ENCODE results near the gene C2CD2. TPM values are rescaled to one million over a fixed set of nuclear protein-coding genes. Genes with fewer than 3 reads are reported as not detected.
"Not testable (repeated sequence)": the region's sequence is repeated elsewhere in the genome, so short reads cannot be mapped to it uniquely, and the experiment has no call there.

C2CD2 gene
- total RNA-seq = 1 to 10 TPM; 6.8 to 7.3 TPM

DNA sequence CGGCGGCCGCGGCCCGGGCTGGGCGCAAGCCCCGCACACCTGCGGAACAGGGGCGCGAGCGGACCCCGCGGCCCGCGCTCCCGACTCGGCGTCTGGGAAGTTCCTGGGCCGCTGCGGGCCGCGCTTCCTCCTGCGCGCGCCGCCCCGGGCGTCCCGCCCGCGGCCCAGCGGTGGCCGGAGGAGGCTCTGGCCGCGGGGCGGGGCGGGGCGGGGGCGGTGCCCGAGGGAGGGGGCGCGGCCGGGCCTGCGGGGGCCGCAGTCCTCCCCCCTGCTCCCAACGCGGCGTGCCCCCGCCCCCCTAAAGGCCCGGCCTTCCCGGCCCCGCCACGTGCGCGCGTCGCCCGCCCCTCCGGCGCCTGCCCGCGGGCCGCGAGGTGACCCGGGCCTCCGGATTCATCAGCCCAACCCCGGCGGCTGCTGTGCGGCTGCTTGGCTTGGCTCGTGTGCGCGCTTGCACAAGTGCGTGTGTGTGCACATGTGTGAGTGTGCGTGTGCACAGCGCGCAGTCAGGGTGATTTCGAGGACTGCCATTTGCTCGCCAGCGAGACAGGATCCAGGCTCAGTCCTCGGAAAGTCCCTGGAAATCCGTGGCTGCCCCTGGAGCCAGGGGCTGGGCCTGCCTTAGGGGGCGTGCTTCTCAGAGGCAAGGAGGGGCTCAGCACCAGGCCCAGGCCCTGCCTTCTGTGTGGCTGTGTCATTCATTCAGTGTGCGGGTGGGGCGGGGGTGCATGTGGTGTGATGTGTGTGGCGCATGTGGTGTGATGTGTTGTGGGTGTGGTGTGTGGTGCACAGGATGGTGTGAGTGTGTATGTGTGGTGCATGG, at the start of gene C2CD2:
C2CD2 (minus strand) TSS at position 188 of the 823 bp plus-strand sequence. CDS start 370 bp downstream, outside the sequence.
- intact Hi-C loops (cut with DNase I, micrococcal nuclease) = no loop called here
- Mint-ChIP-seq H3K4me3 (peak within 1 kb of the TSS; percentile 38), H3K9me3 (ENCODE audit: low read depth) (no peaks in the 10 kb centered on the region), H3K36me3 (ENCODE audit: low read depth) (no peaks in the 10 kb centered on the region), H3K27ac (peak within 1 kb of the TSS; percentile 53), H3K4me1 (peaks cover 17% of the 10 kb centered on the region), H3K27me3 (peaks cover 16% of the 10 kb centered on the region)
- ATAC-seq (peak; percentile 52), DNase-seq (peak; percentile 39)
- CTCF ChIA-PET = no interaction called here
- POLR2A ChIA-PET = no interaction called here

DNA sequence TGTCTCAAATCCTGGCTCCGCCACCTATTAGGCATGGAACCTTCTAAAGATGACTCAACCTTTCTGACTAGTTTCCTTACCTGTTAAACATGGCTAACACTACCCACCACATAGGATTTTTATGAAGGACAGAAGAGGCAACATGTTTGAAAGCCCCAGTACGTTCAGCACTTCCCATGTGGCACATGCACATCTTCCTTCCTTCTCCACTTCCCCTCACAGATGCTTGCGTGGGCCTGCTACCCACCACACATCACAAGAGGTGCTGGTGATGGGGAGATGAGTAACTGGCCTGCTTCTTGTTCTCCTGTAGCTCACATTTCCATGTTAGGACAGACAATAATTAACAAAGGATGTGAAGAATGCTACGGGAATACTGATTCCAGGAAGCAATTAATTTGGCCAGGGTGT, 49.2 kb upstream of the C2CD2 start:
- POLR2A ChIA-PET = interaction anchor here (0.7 to 1.5 kb wide), 5 partner anchors 10 to 157 kb away, joined by 3 to 6 read pairs (median 5); no protein-coding TSS in a partner anchor
- H3K4me1 Mint-ChIP-seq = peaks cover 67% of the 10 kb centered on the region
- peak; percentile 51 for DNase-seq

GRCh38 chr21:42002421-42002958, 48.7 kb upstream of the C2CD2 start:
- no peaks in the 10 kb centered on the region for H3K27me3 Mint-ChIP-seq
- peak; percentile 92 for ATAC-seq
- H3K4me1 Mint-ChIP-seq = peaks cover 61% of the 10 kb centered on the region
- peak overlapping the region; percentile 93 for H3K27ac Mint-ChIP-seq
- intact Hi-C loops (cut with DNase I, micrococcal nuclease) = loop anchor here (1.0 to 10.0 kb wide), 15 partner anchors 8 to 640 kb away; partner anchors contain the start of genes ZBTB21 (in 2 of the 2), MX2 (in 1 of the 2) and RSPH1 (in 1 of the 2)
- H3K9me3 Mint-ChIP-seq (ENCODE audit: low read depth) = no peaks in the 10 kb centered on the region
- POLR2A ChIA-PET = interaction anchor here (0.6 to 1.5 kb wide), 8 partner anchors 9 to 231 kb away, joined by 3 to 6 read pairs (median 4); no protein-coding TSS in a partner anchor
- peaks cover 57% of the 10 kb centered on the region for H3K36me3 Mint-ChIP-seq (ENCODE audit: low read depth)
- CTCF ChIA-PET = interaction anchor here (0.6 to 1.3 kb wide), 6 partner anchors 16 to 272 kb away, joined by 3 to 9 read pairs (median 3); no protein-coding TSS in a partner anchor
- peak; percentile 90 for DNase-seq
- peak overlapping the region; percentile 52 for H3K4me3 Mint-ChIP-seq

More for the DNA sequence above, 49.2 kb upstream of the C2CD2 start:
- Mint-ChIP-seq H3K9me3 (ENCODE audit: low read depth) (no peaks in the 10 kb centered on the region), H3K4me3 (peak overlapping the region; percentile 52), H3K36me3 (ENCODE audit: low read depth) (peaks cover 57% of the 10 kb centered on the region), H3K27ac (peak overlapping the region; percentile 93), H3K27me3 (no peaks in the 10 kb centered on the region)
- CTCF ChIA-PET = interaction anchor here (0.6 to 1.3 kb wide), 4 partner anchors 15 to 271 kb away, joined by 3 to 9 read pairs (median 3); no protein-coding TSS in a partner anchor
- intact Hi-C loops (cut with DNase I, micrococcal nuclease) = loop anchor here (2.0 to 10.0 kb wide), 9 partner anchors 46 to 640 kb away; partner anchors contain the start of genes MX2 (in 1 of the 2) and RSPH1 (in 1 of the 2)
- peak; percentile 50 for ATAC-seq

- Mint-ChIP-seq H3K27ac (peak overlapping the region; percentile 93), H3K36me3 (ENCODE audit: low read depth) (peaks cover 53% of the 10 kb centered on the region), H3K9me3 (ENCODE audit: low read depth) (no peaks in the 10 kb centered on the region), H3K27me3 (no peaks in the 10 kb centered on the region), H3K4me1 (peaks cover 54% of the 10 kb centered on the region), H3K4me3 (peak overlapping the region; percentile 35)
- ATAC-seq = no peak
- ChIA-PET CTCF (interaction anchor here (0.7 to 1.3 kb wide), 4 partner anchors 37 to 254 kb away, joined by 3 to 6 read pairs (median 3); no protein-coding TSS in a partner anchor), POLR2A (interaction anchor here (0.7 to 1.5 kb wide), 4 partner anchors 62 to 231 kb away, joined by 3 to 5 read pairs (median 4); no protein-coding TSS in a partner anchor)
- DNase-seq = no peak
- intact Hi-C loops (cut with DNase I, micrococcal nuclease) = loop anchor here (1.0 to 10.0 kb wide), 15 partner anchors 9 to 639 kb away; partner anchors contain the start of genes ZBTB21 (in 2 of the 2), MX2 (in 1 of the 2) and RSPH1 (in 1 of the 2)
Measured at GRCh38 chr21:42001781-42002180, 48.0 kb upstream of the C2CD2 start.

- H3K36me3 Mint-ChIP-seq (ENCODE audit: low read depth) = peaks cover 57% of the 10 kb centered on the region
- CTCF ChIA-PET = interaction anchor here (0.6 to 1.3 kb wide), 3 partner anchors 38 to 105 kb away, joined by 3 read pairs; no protein-coding TSS in a partner anchor
- POLR2A ChIA-PET = no interaction called here
- peaks cover 49% of the 10 kb centered on the region for H3K4me1 Mint-ChIP-seq
- intact Hi-C loops (cut with DNase I, micrococcal nuclease) = loop anchor here (5.0 to 10.0 kb wide), 5 partner anchors 44 to 421 kb away; no protein-coding TSS in a partner anchor
- peaks cover 4% of the 10 kb centered on the region for H3K9me3 Mint-ChIP-seq (ENCODE audit: low read depth)
- H3K27ac Mint-ChIP-seq = peak overlapping the region; percentile 93
- no peaks in the 10 kb centered on the region for H3K27me3 Mint-ChIP-seq
- no peak for DNase-seq
- H3K4me3 Mint-ChIP-seq = no peak overlapping the region
- no peak for ATAC-seq
Measured at GRCh38 chr21:42000908-42001307, 47.1 kb upstream of the C2CD2 start.

GRCh38 chr21:41997657-41998056, 43.8 kb upstream of the C2CD2 start:
- POLR2A ChIA-PET = no interaction called here
- peaks cover 11% of the 10 kb centered on the region for H3K9me3 Mint-ChIP-seq (ENCODE audit: low read depth)
- DNase-seq (no peak), ATAC-seq (no peak)
- peaks cover 75% of the 10 kb centered on the region for H3K36me3 Mint-ChIP-seq (ENCODE audit: low read depth)
- H3K27ac Mint-ChIP-seq = no peak overlapping the region
- no peak overlapping the region for H3K4me3 Mint-ChIP-seq
- CTCF ChIA-PET = no interaction called here
- H3K27me3 Mint-ChIP-seq = no peaks in the 10 kb centered on the region
- H3K4me1 Mint-ChIP-seq = peaks cover 19% of the 10 kb centered on the region
- intact Hi-C loops (cut with DNase I, micrococcal nuclease) = no loop called here

DNA sequence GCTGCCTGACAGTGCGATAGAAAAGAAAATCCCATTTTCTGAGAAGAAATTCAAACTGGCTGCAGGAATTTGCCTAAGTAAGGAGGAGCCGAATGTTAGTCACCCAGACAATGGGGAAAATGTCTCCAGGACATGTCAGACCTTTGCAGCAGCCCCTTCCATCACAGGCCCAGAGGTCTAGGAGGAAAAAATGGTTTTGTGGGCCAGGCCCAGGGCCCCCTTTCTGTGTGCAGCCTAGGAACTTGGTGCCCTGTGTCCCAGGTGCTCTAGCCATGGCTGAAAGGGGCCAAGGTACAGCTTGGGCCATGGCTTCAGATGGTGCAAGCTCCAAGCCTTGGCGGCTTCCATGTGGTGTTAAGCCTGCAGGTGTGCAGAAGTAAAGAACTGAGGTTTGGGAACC, 41.8 kb upstream of the C2CD2 start:
- no peak overlapping the region for H3K4me3 Mint-ChIP-seq
- DNase-seq (no peak), ATAC-seq (no peak)
- no peaks in the 10 kb centered on the region for H3K27me3 Mint-ChIP-seq
- peaks cover 80% of the 10 kb centered on the region for H3K36me3 Mint-ChIP-seq (ENCODE audit: low read depth)
- peaks cover 2% of the 10 kb centered on the region for H3K4me1 Mint-ChIP-seq
- intact Hi-C loops (cut with DNase I, micrococcal nuclease) = no loop called here
- H3K9me3 Mint-ChIP-seq (ENCODE audit: low read depth) = peaks cover 11% of the 10 kb centered on the region
- POLR2A ChIA-PET = no interaction called here
- H3K27ac Mint-ChIP-seq = no peak overlapping the region
- CTCF ChIA-PET = no interaction called here

DNA sequence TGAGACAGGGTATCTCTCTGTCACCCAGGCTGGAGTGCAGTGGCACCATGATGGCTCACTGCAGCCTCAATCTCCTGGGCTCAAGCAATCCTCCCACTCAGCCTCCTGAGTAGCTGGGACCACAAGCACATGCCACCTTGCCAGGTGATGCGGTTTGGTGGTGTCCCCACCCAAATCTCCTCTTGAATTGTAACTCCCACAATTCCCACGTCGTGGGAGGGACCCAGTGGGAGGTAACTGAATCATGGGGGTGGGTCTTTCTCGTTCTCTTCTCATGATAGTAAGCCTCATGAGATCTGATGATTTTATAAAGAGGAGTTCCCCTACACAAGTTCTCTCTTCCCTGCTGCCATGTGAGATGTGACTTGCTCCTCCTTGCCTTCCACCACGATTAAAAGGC, 40.8 kb upstream of the C2CD2 start:
- H3K27ac Mint-ChIP-seq; DNase-seq; POLR2A ChIA-PET; H3K4me3 Mint-ChIP-seq; CTCF ChIA-PET; H3K27me3 Mint-ChIP-seq; H3K4me1 Mint-ChIP-seq; ATAC-seq; intact Hi-C loops (cut with DNase I, micrococcal nuclease): not testable (repeated sequence)
- H3K9me3 Mint-ChIP-seq (ENCODE audit: low read depth) = peaks cover 11% of the 10 kb centered on the region
- H3K36me3 Mint-ChIP-seq (ENCODE audit: low read depth) = peaks cover 74% of the 10 kb centered on the region

DNA sequence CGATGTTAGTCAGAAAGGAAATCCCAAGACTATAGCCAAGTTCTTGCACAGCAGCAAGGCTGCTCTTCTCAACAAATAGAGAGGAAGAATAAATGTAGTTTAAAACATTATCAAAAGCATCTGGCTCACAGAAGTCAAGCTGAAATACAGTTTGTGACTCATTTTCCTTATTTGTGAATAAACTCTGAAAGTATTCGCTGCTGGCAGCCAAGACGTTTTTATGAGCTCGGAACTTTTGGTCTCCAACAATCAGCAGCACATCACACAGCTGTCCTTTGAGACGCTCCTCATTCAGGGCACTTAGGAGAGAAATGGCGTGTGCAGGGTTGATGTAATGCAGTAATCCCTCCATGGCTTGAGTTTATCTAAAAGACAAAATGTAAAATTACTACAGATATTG, 39.9 kb upstream of the C2CD2 start:
- no peak overlapping the region for H3K4me3 Mint-ChIP-seq
- no peak for ATAC-seq
- H3K4me1 Mint-ChIP-seq = no peaks in the 10 kb centered on the region
- H3K36me3 Mint-ChIP-seq (ENCODE audit: low read depth) = peaks cover 70% of the 10 kb centered on the region
- H3K27ac Mint-ChIP-seq = no peak overlapping the region
- ChIA-PET CTCF (interaction anchor here (0.6 kb wide), 1 partner anchor 177 kb away, joined by 4 read pairs; no protein-coding TSS in a partner anchor), POLR2A (interaction anchor here (0.6 to 1.0 kb wide), 2 partner anchors 9 to 18 kb away, joined by 4 to 11 read pairs; no protein-coding TSS in a partner anchor)
- no peak for DNase-seq
- intact Hi-C loops (cut with DNase I, micrococcal nuclease) = no loop called here
- H3K9me3 Mint-ChIP-seq (ENCODE audit: low read depth) = peaks cover 11% of the 10 kb centered on the region
- no peaks in the 10 kb centered on the region for H3K27me3 Mint-ChIP-seq

- POLR2A ChIA-PET = interaction anchor here (1.0 kb wide), 1 partner anchor 10 kb away, joined by 4 read pairs; no protein-coding TSS in a partner anchor
- H3K36me3 Mint-ChIP-seq (ENCODE audit: low read depth) = peaks cover 61% of the 10 kb centered on the region
- H3K9me3 Mint-ChIP-seq (ENCODE audit: low read depth) = peaks cover 11% of the 10 kb centered on the region
- no peak overlapping the region for H3K27ac Mint-ChIP-seq
- H3K27me3 Mint-ChIP-seq = no peaks in the 10 kb centered on the region
- CTCF ChIA-PET = no interaction called here
- intact Hi-C loops (cut with DNase I, micrococcal nuclease) = no loop called here
- no peaks in the 10 kb centered on the region for H3K4me1 Mint-ChIP-seq
- ATAC-seq = no peak
- no peak for DNase-seq
- no peak overlapping the region for H3K4me3 Mint-ChIP-seq
Measured at GRCh38 chr21:41992576-41992975, 38.8 kb upstream of the C2CD2 start.

DNA sequence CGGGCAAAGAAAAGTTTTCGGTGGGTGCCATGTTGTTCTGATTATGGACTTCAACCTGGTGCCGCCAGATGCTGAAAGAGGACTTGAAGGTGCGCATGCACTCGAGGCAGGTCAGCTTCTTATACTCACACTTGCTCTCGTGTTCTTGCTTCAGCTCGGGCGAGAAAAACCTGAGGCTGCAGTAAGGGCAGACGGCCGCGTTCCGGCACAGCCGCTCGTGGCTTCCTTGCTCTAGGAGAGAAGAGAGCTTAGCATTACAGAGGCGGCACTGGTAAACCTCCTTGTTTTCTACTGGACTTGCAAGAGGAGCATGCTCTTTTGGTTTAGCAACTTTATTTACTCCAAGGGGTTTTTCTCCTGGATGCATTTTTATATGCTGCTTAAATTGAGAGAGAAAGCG, 37.8 kb upstream of the C2CD2 start:
- peaks cover 55% of the 10 kb centered on the region for H3K36me3 Mint-ChIP-seq (ENCODE audit: low read depth)
- peaks cover 11% of the 10 kb centered on the region for H3K9me3 Mint-ChIP-seq (ENCODE audit: low read depth)
- intact Hi-C loops (cut with DNase I, micrococcal nuclease) = no loop called here
- ChIA-PET POLR2A (no interaction called here), CTCF (no interaction called here)
- DNase-seq (no peak), ATAC-seq (no peak)
- no peak overlapping the region for H3K27ac Mint-ChIP-seq
- no peaks in the 10 kb centered on the region for H3K27me3 Mint-ChIP-seq
- H3K4me3 Mint-ChIP-seq = no peak overlapping the region
- no peaks in the 10 kb centered on the region for H3K4me1 Mint-ChIP-seq
